ENCODE results near the gene RPP14.

The RPP14 gene

GRCh38 chr3:58260261-58260731 lies 45.7 kb upstream of the RPP14 start:
- H3K79me2 ChIP-seq (ENCODE audit: control insufficient read depth, low read length) = no peaks in the 10 kb centered on the region
- H3K27me3 ChIP-seq (ENCODE audit: control insufficient read depth, low read length) = no peaks in the 10 kb centered on the region
- no peak overlapping the region for H3K4me2 ChIP-seq (ENCODE audit: low read length)
- no peak overlapping the region for H3K4me3 ChIP-seq (ENCODE audit: low read length)
- no peaks in the 10 kb centered on the region for H3K36me3 ChIP-seq (ENCODE audit: control insufficient read depth, low read length)
- H3F3A ChIP-seq (ENCODE audit: control insufficient read depth, insufficient read depth) = no peaks in the 10 kb centered on the region
- no peak overlapping the region for H3K27ac ChIP-seq (ENCODE audit: low read depth, low read length)
- no peaks in the 10 kb centered on the region for H3K9me2 ChIP-seq (replicated peaks; ENCODE audit: control insufficient read depth, low read length)
- no peaks in the 10 kb centered on the region for H3K4me1 ChIP-seq (ENCODE audit: control insufficient read depth, low read length)
- no peaks in the 10 kb centered on the region for H4K20me1 ChIP-seq (ENCODE audit: control insufficient read depth, insufficient read depth, low read depth, low read length)
- no peaks in the 10 kb centered on the region for H3K9me3 ChIP-seq (ENCODE audit: control insufficient read depth, insufficient read depth, low read length)
- TF ChIP-seq EZH2phosphoT487 (IDR thresholded peaks at IDR 0.05; ENCODE audit: borderline replicate concordance, low read length) = no peak
- TF ChIP-seq, protein P1, sequence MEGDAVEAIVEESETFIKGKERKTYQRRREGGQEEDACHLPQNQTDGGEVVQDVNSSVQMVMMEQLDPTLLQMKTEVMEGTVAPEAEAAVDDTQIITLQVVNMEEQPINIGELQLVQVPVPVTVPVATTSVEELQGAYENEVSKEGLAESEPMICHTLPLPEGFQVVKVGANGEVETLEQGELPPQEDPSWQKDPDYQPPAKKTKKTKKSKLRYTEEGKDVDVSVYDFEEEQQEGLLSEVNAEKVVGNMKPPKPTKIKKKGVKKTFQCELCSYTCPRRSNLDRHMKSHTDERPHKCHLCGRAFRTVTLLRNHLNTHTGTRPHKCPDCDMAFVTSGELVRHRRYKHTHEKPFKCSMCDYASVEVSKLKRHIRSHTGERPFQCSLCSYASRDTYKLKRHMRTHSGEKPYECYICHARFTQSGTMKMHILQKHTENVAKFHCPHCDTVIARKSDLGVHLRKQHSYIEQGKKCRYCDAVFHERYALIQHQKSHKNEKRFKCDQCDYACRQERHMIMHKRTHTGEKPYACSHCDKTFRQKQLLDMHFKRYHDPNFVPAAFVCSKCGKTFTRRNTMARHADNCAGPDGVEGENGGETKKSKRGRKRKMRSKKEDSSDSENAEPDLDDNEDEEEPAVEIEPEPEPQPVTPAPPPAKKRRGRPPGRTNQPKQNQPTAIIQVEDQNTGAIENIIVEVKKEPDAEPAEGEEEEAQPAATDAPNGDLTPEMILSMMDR (IDR thresholded peaks at IDR 0.05; ENCODE audit: low read depth, low read length, poor library complexity, severe bottlenecking) = no peak

GRCh38 chr3:58260733-58261132 lies 45.3 kb upstream of the RPP14 start:
- Histone ChIP-seq H3K4me1 (ENCODE audit: control insufficient read depth, low read length) (no peaks in the 10 kb centered on the region), H3K4me3 (ENCODE audit: low read length) (no peak overlapping the region), H3F3A (ENCODE audit: control insufficient read depth, insufficient read depth) (no peaks in the 10 kb centered on the region), H3K27ac (ENCODE audit: low read depth, low read length) (no peak overlapping the region), H3K36me3 (ENCODE audit: control insufficient read depth, low read length) (no peaks in the 10 kb centered on the region), H3K4me2 (ENCODE audit: low read length) (no peak overlapping the region), H3K9me2 (replicated peaks; ENCODE audit: control insufficient read depth, low read length) (no peaks in the 10 kb centered on the region), H4K20me1 (ENCODE audit: control insufficient read depth, insufficient read depth, low read depth, low read length) (no peaks in the 10 kb centered on the region), H3K79me2 (ENCODE audit: control insufficient read depth, low read length) (no peaks in the 10 kb centered on the region), H3K27me3 (ENCODE audit: control insufficient read depth, low read length) (no peaks in the 10 kb centered on the region), H3K9me3 (ENCODE audit: control insufficient read depth, insufficient read depth, low read length) (no peaks in the 10 kb centered on the region)
- TF ChIP-seq EZH2phosphoT487 (IDR thresholded peaks at IDR 0.05; ENCODE audit: borderline replicate concordance, low read length) = no peak
- TF ChIP-seq, protein P1 (IDR thresholded peaks at IDR 0.05; ENCODE audit: low read depth, low read length, poor library complexity, severe bottlenecking) = no peak

- H3K4me2 ChIP-seq (ENCODE audit: low read length) = no peak overlapping the region
- no peaks in the 10 kb centered on the region for H3K4me1 ChIP-seq (ENCODE audit: control insufficient read depth, low read length)
- no peaks in the 10 kb centered on the region for H3K9me3 ChIP-seq (ENCODE audit: control insufficient read depth, insufficient read depth, low read length)
- H3K27ac ChIP-seq (ENCODE audit: low read depth, low read length) = no peak overlapping the region
- H3F3A ChIP-seq (ENCODE audit: control insufficient read depth, insufficient read depth) = no peaks in the 10 kb centered on the region
- no peaks in the 10 kb centered on the region for H3K79me2 ChIP-seq (ENCODE audit: control insufficient read depth, low read length)
- TF ChIP-seq, protein P1 (IDR thresholded peaks at IDR 0.05; ENCODE audit: low read depth, low read length, poor library complexity, severe bottlenecking) = no peak
- no peaks in the 10 kb centered on the region for H3K36me3 ChIP-seq (ENCODE audit: control insufficient read depth, low read length)
- H3K9me2 ChIP-seq (replicated peaks; ENCODE audit: control insufficient read depth, low read length) = no peaks in the 10 kb centered on the region
- H4K20me1 ChIP-seq (ENCODE audit: control insufficient read depth, insufficient read depth, low read depth, low read length) = no peaks in the 10 kb centered on the region
- H3K27me3 ChIP-seq (ENCODE audit: control insufficient read depth, low read length) = no peaks in the 10 kb centered on the region
- H3K4me3 ChIP-seq (ENCODE audit: low read length) = no peak overlapping the region
Observed at GRCh38 chr3:58261954-58262666, 43.9 kb upstream of the RPP14 start.

Data from DOHH2 (cell line).